GM19467 (cell line): Measurements from ENCODE around the gene FRMPD4.

Experiments used
- ATAC-seq: cut with Tn5 transposase; IDR thresholded peaks from one replicate; pipeline ENCODE4 v1.9.1; 2021; ENCODE audit warnings: mild to moderate bottlenecking, moderate library complexity; ENCODE audit not compliant: unreplicated experiment

FRMPD4 gene

DNA sequence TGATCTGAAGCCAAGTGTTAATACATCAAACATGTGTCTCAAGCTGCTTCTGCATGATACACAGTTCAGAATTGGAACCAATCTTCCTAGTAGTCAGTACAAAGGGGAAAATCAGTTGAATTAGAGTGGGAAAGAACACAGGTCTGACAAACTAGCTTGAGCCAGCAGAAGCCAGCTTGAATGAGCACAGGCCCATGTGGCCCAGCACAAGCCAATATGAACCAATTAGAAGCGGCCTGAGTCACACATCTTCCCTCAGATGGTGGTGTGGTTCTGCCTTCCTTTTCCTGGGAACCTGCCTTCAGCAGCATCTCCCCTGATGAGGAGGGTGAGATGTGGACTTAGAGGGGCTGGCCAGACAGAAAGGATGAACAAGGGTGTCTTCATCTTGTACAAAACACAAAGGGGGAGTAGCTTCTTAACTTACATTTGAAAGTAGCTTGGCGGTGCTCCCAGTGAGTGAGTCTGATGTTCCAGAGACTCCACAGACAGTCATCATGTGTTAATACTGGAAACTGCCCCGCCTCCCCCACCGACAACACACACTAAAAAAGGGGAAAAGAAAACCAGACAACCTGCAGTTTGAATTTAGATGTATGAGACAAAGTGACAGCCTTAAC, 72.0 kb downstream of the FRMPD4 start:
- no peak for ATAC-seq

DNA sequence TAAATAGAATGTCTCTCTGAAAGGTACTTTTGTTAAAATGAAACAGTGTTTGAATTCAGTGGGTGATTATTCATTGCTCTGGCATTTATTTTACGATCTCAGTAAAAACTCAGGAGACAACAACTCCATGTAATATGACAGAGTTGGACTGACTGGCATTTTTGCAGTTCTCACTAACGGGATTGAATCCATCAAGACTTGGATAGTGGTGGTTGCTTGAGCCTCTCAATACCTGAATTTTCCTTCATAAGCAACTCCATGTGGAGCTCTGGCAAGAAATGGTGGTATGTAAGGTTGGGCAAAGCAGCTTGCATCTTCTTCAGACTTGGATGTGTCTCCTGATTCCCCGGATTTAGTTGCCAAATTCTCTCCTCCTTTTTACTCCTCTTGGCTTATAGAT, 72.7 kb downstream of the FRMPD4 start:
- no peak for ATAC-seq

DNA sequence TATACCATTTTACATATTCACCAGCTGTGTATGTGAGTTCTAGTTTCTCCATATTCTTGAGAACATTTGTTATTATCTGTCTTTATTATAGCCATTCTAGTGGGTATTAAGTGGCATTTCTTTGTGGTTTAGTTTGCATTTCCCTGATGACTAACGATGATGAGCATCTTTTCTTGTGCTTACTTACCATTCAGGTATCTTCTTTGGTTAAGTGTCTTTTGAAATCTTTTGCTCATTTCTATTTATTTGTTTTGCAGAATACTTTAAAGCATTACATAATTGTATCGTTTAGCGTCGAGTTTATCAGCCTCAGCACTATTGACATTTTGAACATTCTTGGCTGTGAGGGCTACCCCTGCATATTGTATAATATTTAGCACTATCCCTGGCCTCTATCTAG, 85.4 kb downstream of the FRMPD4 start:
- no peak for ATAC-seq

DNA sequence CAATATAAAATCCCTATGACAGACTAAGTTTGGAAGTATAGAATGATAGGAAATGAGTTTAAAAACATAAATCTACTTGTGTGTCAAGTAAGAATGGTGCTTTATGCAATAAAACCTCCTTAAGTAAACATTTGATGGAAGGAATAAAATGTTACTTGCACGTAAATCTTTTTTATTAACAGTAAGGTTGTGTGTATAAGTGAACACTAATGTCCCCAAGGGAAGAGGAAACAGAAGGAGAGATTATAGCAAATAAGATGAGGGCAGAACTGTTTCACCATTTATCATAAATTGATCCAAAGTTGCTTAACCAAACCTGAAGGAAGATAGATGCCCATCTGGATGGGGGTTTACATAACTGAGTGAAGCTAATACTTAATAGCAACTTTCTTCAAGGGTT, 86.8 kb downstream of the FRMPD4 start:
- ATAC-seq = no peak

DNA sequence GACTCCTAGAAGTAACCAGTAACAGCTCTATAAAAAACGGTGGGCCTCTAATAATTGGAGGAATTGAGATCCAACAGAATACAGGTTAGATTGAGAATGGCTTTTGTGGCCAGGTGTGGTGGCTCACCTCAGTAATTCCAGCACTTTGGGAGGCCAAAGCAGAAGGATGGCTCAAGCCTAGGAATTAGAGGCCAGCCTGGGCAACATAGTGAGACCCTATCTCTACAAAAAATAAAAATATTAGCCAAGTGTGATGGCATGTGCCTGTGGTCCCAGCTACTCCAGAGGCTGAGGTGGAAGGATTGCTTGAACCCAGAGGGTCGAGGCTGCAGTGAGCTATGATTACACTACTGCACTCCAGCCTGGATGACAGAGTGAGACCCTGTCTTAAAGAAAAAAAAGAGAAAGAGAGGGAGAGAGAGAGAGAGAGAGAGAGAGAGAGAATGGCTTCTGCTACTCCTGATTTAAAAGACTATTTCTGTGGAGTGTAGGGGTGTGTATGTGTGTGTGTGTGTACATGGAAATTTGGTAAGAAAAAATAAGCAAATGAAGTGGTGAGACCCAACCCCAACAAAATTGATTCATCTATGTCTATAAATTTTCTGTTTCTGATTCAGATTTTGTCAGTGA, 89.3 kb downstream of the FRMPD4 start:
- no peak for ATAC-seq

DNA sequence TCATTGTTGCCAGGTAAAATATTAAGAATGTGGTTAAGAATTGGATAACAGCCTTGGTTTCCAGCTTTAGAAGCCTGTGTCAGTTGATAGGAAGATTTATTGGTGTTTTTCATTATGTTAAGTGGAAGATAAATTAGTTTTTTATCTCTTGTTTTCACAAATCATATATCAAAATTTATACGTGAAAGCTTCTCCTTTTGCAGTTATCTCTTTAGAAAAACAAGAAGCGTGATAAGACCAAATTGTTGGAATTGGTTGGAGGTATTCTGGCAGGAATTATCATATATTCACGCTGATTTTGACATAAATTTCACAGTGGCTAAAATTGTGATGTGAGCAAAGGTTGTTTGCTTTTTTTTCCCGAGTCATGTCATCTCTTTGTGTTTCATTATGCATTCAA, 90.6 kb downstream of the FRMPD4 start:
- ATAC-seq = no peak

DNA sequence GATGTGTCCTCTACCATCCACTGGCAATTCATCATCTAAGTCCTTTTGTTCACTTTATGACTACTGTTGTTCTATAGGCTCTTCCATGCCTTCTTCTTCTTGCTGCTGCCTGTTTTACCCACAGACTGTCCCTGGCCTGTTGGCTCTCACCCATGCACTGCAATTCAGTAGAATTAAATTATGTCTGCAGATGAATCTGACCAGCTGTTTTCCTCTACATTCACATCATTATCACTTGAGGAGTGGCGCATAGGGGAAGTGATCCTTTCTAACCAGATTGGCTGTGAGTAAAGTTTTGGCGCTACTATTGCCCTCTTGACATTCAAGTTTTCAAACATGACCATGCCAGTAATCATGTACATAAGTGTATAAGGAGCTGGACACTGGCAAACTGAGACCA, 91.7 kb downstream of the FRMPD4 start:
- no peak for ATAC-seq

DNA sequence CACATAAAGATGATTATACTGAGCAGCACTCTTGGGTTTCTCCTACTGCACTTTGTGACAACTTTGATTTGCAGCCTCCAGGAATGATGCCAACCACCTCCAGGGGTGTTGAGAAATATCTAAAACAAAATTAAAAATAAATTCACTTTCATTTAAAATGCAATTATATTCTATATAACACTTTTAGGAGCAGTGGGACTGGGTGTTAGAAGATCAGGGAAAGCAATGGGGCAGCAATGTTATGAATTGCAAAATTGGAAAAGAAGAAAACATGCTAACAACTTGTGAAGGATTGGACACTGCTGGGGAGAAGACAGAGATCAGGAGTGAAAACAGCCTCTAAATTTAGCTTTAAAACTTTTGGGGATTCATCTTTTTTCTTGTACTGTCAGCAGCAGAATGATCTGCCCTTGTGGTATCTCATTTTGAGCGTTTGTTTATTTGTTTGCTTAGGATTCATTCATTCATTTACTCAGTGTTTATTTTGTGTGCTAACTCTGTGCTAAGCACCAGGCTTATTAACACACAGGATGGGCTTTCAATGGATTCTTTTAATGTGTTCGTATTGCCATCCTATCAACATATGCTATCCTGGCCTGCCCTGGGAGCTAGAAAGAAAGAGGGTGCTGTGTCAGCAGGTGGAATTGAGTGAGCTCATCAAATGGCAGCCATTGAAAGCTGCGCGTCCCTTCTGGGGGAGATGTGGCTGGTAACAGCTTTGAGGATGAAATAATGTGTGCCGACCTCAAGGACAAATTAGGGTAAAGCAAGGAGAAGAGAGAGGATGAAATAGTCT, 96.5 kb downstream of the FRMPD4 start:
- ATAC-seq = no peak

DNA sequence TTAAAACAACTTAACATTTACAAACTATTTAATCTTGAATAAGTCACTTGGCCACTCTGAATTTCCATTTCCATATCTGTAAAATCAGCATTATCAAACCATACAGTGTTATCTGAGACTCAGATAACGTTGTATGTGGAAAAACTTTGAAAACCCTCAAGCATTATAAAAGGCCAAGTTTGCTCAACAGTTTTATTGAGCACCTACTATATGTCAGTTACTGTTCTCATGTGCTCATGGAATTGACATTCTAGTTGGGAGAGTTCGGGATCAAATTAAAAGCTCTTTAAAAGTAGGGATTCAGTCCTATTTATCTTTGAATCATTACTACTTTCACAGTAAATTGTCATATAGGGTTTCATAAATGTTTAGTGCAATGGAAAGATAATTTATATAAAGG, 97.9 kb downstream of the FRMPD4 start:
- ATAC-seq = no peak

DNA sequence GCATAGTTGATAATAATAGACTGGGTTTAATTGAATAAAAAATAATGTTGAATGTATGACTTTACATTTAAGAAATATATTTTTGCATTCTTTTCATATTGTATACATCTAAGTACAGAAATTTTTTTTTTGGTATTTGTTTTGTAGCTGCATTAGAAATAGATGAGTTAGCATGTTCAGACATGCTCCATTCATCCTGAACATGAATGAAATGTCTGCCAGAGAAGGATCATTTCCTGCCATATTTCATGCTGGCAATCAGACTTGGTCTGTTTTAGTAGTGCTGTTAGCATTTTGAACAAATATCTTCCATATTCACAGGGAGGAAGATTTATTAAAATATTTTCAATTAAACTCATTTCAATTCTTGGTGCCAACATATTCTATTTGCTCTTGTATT, 98.9 kb downstream of the FRMPD4 start:
- no peak for ATAC-seq

DNA sequence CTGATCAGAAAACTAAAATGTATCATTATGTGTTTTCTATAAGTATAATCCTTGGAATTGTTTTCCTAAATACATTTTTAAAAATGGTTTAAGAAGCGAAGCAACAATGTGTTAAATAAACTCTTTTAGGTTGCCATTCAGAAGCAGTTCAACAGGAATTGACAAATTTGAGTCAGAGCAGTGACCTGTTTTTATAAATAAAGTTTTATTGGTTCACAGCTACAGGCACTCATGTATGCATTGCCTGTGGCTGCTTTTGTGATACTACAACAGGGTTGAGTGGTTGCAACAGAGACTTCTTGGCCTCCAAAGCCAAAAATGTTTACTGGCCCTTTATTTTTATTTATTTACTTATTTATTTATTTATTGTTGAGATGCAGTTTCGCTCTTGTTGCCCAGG, 99.5 kb downstream of the FRMPD4 start:
- ATAC-seq = no peak

DNA sequence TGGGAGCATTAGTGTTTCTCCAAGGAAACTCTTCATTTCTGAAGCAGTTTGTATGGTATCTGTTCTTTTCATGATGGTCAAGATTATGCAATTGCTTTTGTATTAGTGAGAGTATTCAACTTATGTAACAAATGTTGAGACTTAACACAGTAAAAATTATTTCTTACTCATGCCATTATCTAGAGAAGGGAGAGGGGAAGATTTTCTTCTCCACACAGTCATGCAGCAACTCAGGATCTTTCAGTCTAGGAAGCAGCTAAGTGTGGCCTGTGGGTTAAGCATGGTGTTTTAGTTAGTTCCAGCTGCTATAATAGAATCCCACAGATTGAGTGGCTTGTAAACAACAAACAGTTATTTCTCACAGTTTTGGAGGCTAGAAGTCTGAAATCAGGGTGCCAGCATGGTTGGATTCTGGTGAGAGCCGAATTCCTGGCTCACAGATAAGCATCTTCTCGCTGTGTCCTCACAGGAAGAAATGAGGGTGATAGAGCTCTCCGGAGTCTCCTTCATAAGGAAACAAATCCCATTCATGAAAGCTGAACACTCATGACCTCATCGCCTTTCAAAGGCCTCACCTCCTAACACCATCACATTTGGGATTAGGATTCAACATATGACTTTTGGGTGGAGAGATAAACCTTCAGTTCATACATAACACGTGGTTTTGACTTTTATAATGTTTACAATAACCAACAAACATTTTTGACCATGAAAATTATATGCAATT, 101.2 kb downstream of the FRMPD4 start:
- ATAC-seq = no peak

DNA sequence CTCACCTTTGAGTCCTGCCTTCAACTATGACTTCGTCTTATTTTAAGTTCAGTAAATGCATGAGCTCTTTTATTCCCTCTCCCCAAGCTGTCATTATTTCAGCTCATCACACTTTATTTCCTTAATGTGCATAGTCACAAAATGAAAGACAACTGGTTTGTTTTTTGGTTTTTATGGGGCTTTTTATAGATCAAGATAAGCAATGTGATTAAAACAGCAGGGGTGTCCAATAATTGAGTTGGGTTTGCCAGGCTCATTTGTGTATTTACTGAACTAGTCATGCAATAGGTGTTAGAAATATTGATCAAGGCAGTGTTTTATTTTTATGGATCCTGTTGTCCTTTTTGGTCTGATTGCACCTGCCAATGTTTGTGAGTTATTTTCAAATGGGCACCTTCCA, 102.2 kb downstream of the FRMPD4 start:
- ATAC-seq = no peak

DNA sequence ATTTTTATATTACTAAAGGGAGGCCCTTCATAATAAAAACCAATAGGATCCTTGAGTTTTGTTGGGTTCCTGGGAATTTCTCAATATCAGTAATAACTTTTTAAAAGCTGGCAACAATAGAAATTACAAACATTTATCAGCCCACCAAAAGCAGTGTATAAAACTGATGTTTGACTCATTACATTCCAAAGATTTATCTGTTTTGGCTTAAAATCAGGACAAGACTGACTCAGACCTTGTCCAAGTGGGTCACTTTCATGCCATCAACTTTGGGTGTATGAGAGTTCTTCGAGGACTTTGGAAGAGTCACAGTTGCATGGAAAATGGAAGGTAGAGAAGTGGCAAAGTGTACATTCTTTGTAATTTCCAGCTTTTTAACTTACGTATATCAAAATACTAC, 102.8 kb downstream of the FRMPD4 start:
- ATAC-seq = no peak

DNA sequence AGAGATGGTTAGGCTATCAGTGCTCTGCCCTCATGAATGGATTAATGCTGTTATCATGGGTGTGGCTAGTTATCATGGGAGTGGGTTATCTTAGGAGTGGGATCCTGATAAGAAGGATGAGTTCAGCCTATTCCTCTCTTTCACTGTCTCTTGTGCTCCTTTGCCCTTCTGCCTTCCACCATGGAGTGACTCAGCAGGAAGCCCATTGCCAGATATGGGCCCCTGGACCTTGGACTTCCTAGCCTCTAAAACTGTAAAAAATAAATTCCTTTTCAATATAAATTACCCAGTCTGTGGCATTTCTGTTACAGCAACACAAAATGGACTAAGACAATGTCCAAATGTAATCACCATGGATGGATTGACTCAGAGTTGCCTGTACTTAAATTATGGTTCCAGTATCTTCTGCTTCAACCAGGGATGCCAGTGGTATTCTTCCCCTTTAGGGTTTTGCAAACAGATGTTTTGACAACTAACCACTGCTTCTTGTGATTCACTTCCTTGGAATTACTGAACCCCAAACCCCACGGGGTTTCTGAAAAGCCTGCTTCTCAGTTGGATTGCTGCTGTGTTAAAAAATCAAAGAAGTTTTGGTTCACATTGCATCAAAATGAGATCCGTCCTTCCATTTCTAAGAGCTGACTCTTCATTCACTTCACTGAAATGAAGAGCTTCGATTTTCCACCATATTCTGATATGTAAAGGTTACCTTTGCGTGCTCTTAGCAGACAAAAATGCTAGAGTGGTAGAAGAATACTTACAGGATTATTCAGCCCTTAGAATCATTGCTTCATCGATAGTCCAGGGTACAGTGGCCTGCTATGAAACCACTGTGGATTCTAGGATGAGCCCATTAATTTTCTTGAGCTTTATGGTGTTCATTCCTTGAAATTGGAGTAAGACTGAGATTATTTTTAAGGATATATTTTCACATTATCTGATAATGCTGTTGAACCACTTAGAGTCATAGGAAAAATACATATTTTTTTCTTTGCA, 107.7 kb downstream of the FRMPD4 start:
- ATAC-seq = no peak

DNA sequence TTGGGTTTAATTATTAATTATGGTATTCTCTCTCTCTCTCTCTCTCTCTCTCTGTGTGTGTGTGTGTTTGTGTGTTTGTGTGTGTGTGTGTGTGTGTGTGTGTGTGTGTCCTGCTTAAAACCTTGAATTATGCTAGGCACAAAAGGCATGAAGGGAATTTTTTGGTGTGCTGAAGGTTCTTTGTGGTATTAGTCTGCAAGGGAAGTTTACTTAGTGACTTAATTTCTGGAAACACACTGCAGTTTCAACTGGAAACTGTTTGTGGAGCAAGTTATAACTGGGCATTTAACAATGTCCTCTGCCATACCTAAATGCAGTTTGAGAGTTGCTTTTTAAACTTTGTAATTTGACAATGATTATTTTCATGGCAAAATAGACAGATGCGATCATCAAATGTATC, 111.7 kb downstream of the FRMPD4 start:
- no peak for ATAC-seq

DNA sequence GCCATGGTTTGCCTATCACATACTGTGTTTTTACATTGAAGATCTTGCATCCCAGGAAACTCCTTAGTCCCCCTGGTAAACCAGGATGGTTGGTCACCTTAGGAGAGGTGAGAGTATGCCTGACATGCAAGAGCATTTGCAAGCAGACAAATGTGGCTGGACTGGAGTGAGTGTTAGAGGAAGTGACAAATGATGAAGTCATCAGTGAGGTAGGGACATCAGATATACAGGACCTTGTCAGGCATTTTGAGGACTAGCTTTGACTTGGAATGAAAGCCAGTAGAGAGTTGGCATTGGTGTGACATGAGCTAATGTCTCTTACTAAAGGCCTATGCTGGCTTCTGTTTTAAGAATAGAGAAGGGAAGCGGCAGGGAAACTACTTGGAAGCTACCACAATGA, 124.9 kb downstream of the FRMPD4 start:
- no peak for ATAC-seq

DNA sequence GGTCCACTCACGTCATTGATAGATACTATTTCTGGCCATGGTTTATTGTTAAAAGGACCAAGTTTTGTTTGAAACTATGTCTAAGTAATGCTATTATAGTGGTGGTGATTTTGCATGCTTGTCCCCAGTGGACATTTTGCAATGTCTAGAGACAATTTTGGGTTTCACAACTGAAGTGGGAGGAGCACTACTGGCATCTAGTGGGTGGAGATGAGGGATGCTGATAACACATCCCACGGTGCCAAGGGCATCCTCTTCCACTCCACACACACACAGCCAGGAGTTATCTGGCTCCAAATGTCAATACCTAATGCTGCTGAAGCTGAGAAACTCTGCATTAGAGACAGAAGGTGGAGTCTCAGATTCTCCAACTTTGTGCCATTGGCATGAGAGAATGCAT, 131.2 kb downstream of the FRMPD4 start:
- ATAC-seq = no peak

DNA sequence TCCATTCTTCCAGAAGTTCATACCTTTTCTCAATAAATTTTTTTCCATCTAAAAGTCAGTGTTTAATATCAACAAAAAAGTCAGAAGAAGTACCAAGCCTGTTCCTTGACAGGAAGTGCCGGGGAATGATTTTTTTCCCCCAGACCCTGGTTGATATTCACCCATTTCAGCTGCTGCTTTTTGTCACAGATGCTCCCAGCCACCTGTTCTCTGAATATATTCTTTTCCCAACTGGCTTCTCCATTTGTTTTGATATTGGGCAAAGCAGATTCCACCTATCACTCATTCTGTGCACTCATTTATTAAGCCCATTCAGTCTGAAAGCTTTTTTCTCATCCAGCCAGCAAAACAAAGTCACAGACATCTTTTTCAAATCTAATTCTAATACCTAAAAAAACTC, 139.9 kb downstream of the FRMPD4 start:
- no peak for ATAC-seq

DNA sequence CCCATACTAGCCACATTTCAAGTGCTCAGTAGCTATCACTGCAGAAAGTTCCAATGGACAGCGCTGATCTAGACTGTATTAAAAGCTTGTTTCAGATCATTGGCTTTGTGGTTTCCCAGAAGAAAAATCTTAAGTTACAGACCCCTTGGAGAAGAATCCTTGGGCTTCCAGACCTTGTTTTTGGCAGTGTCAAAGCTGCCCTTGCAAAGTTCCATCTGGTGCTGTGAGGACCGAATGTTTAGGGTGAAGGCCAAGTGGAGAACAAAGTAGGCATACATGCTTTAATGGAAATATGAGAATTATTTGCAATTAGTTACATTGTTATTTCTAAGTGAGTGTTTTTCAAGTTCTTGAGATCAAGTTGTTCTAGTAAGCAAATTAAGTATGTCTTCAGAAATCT, 144.7 kb downstream of the FRMPD4 start:
- ATAC-seq = no peak
